GM10847 (cell line): ENCODE results near the gene OR2L8.

Experiments used
- POLR2A ChIP-seq: IDR thresholded peaks from 2 replicates; pipeline ENCODE4 v1.6.1; 2011; ENCODE audit not compliant: insufficient read length; ENCODE audit errors: extremely low read depth

OR2L8 gene, protein sequence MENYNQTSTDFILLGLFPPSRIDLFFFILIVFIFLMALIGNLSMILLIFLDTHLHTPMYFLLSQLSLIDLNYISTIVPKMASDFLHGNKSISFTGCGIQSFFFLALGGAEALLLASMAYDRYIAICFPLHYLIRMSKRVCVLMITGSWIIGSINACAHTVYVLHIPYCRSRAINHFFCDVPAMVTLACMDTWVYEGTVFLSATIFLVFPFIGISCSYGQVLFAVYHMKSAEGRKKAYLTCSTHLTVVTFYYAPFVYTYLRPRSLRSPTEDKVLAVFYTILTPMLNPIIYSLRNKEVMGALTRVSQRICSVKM

DNA sequence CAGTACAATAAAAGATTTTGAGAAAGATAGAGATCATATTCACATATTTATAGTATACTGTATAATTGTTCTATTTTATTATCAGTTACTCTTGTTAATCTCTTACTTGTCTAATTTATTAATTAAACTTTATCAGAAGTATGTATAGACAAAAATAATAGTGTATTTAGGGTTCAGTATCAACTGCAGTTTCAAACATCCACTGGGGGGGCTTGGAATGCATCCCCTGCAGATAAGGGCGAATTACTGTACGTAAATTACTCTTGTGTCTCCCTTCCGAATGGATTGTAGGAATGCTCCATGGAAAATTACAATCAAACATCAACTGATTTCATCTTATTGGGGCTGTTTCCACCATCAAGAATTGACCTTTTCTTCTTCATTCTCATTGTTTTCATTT, at the start of gene OR2L8:
OR2L8 (plus strand) TSS at position 301 of the 400 bp plus-strand sequence; CDS start at position 301, 0 bp downstream.
- TF ChIP-seq POLR2A, result no peak

GRCh38 chr1:247904122-247904521, 44.5 kb upstream of the OR2L8 start:
- no peak for TF ChIP-seq POLR2A

GRCh38 chr1:247905181-247905580, 43.5 kb upstream of the OR2L8 start:
- no peak for TF ChIP-seq POLR2A

DNA sequence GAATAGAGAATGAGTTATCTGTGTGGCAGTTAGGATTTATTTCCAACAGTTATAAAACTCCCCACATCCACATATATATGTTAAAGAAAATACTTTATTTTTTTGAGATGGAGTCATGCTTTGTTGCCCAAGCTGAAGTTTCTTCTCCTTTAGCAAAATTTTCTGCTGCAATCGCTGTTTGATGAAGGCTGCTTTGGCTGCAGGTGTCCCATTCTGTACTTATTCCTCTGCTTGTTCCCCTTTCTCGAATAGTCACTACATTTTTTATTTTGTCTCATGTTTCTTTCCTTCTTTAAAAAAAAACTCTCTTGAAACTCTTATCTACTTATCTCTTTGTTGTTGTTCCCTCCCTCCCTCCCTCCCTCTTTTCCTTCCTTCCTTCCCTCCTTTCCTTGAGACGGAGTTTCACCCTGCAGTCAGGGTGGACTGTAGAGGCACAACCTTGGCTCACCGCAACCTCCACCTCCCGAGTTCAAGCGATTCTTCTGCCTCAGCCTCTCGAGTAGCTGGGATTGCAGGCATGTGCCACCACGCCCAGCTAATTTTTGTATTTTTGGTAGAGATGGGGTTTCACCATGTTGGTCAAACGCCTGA, 42.7 kb upstream of the OR2L8 start:
- TF ChIP-seq POLR2A, result no peak

DNA sequence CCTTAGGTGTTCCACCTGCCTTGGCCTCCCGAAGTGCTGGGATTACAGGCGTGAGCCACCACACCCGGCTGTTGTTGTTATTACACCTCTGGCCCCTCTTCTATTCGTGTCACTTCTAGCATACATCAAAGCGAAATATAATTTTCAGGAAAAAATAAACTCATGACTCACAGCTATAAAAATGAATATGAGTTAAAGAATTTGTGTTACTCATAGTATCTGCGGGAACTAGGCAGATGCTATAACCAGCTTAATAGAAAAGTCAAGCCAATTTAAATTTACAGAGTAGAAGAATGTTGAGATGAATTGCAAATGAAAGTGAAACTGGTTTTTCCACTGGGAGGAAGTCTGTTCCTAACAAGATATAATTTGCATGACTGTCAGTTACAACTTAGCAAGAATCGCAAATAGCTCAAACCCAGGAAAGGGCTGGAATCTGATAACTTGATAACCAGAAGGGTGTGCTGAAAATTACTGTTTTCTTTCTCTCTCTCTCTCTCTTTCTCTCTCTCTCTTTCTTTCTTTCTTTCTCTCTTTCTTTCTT, 42.1 kb upstream of the OR2L8 start:
- TF ChIP-seq POLR2A, result no peak

- no peak for TF ChIP-seq POLR2A
Measured at GRCh38 chr1:247908766-247909165, 39.9 kb upstream of the OR2L8 start.

DNA sequence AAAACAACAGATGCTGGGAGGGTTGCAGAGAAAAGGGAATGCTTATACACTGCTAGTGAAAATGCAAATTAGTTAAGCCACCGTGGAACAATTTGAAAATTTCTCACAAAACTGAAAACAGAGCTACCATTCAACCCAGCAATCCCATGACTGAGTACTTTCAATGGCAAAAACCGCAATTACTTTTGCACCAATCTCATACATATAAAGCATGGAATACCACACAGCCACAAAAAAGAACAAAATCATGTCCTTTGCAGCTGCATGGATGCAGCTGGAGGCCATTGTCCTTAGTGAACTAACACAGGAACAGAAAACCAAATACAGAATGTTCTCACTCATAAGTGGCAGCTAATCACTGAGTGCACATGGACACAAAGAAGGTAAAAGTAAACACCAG, 34.9 kb upstream of the OR2L8 start:
- no peak for TF ChIP-seq POLR2A

- TF ChIP-seq POLR2A, result no peak
Measured at GRCh38 chr1:247914941-247915662, 33.6 kb upstream of the OR2L8 start.

DNA sequence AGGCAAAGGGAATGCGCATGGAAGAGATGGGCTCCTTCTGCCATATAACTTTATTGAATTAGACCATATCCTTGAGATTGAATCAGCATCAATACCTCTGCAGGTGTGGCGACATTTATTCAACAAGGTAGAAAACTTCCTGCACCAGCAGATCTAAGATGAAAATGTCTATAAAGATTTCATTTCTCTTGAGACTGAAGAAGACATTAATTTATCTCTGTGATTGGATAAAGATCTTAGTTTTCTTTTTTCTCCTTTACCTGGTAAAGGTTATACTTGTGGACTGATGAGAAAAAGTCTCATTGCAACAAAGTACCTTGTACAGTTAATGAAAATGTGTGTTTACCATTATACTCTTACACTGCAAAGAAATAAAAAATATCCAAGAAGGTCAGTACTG, 28.7 kb upstream of the OR2L8 start, which contains the start of gene OR2T8:
OR2T8 (plus strand) TSS at position 301 of the 400 bp plus-strand sequence. CDS start 766 bp downstream, outside the sequence.
- no peak for TF ChIP-seq POLR2A

DNA sequence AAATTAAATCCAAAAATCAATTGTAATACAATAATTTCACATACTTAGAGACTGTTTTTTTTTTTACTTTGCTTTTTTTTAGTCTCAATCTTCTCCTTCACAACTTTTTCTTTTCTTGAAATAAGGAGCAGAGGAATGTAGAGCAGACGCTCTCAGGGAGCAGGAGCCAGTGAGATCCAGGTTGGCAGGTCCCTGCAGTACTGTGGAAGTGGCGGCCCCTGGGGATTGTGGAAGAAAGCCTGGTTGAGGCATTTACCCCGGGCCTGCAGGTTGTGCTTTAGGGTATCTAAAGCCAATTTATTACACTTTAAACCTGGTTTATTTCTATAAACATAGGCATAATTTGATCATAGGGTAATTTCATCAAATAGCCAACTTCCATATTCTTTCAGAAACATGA, 24.7 kb upstream of the OR2L8 start:
- TF ChIP-seq POLR2A, result no peak

GRCh38 chr1:247924868-247925267, 23.8 kb upstream of the OR2L8 start, which contains the start of gene OR2AJ1:
Gene OR2AJ1 (plus strand): TSS chr1:247924889. CDS start chr1:247933769, 8,880 bp downstream.
- TF ChIP-seq POLR2A, result no peak

GRCh38 chr1:247933989-247934388, 14.7 kb upstream of the OR2L8 start:
- no peak for TF ChIP-seq POLR2A

DNA sequence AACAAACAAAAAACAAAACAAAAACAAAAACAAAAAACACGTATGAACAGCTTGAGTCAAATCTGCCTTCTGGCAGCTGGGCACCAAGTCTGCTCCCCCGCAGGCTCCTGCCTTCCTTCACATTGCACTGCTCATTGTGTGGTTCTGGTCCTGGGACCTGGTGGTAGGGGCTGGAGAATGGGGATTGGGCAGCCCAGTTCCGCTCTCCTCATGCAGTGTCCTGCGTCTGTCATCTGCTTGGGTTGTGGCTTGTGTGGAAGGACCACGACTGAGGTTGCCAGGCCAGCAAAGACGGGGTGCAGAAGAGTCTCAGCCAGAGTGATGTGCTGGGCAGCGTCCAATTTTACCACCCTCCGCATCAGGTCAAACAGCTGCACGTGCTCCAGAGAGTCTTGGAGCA, 12.9 kb upstream of the OR2L8 start:
- no peak for TF ChIP-seq POLR2A

GRCh38 chr1:247936415-247936814, 12.2 kb upstream of the OR2L8 start:
- no peak for TF ChIP-seq POLR2A

- TF ChIP-seq POLR2A, result no peak
Measured at GRCh38 chr1:247942624-247943023, 6.0 kb upstream of the OR2L8 start.

- no peak for TF ChIP-seq POLR2A
Measured at GRCh38 chr1:247953408-247953807, 4.8 kb downstream of the OR2L8 start.
